NCI-H345 treated with DMSO at 0.1 percent for 48 hours (cell line): Measurements from ENCODE around the gene PRRT3.
"Not testable (repeated sequence)": the region's sequence is repeated elsewhere in the genome, so short reads cannot be mapped to it uniquely, and the experiment has no call there.

Source experiments
- DNase-seq: peaks from one replicate; lab custom pipeline; 2025; ENCODE audit not compliant: unreplicated experiment; lab: John Stamatoyannopoulos, UW

PRRT3 gene

DNA sequence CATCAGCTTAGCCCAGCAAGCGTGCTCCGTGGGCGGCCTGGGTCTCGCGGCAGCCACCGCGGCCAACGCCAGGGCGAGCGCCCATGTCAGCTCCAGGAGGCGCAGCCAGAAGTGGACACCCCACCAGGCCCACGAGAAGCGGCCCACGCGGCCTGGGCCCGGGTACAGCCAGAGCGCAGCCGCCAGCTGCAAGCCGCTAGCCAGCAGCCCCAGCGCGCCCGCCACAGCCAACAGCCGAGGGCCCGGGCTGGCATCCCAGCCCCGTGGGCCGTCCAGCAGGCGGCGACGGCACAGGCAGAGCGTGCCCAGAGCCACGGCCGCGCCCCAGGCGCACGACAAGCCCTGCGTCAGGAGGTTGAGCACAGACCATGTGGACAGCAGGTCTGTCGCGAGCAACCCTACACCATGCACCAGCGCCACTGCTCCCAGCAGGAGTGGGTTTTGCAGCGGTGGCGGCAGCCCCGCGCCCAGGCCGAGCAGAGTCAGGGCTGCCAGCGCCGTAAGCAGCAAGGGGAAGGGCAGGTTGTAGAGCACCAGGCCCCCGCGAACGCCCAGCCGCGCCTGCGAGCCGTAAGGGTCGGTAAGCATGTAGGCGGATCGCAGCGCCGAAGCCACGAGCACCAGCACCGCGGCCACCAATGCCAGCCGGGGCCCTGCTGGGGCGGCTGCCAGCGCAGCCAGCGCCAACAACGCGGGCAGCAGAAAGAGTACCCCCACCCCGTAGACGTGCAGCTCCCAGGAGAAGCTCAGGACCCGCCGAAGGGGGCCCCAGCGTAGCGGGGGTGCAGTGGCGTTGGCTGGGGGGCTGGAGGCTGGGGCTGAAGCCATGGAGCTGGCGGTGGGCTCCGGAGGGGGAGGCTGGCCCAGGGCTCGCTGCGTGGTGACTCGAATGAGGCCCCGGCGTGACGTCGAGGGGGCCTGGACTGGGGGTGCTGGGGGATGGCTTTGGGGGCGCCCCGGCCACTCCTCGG lies 4.9 kb downstream of the PRRT3 start:
- DNase-seq = no peak

DNA sequence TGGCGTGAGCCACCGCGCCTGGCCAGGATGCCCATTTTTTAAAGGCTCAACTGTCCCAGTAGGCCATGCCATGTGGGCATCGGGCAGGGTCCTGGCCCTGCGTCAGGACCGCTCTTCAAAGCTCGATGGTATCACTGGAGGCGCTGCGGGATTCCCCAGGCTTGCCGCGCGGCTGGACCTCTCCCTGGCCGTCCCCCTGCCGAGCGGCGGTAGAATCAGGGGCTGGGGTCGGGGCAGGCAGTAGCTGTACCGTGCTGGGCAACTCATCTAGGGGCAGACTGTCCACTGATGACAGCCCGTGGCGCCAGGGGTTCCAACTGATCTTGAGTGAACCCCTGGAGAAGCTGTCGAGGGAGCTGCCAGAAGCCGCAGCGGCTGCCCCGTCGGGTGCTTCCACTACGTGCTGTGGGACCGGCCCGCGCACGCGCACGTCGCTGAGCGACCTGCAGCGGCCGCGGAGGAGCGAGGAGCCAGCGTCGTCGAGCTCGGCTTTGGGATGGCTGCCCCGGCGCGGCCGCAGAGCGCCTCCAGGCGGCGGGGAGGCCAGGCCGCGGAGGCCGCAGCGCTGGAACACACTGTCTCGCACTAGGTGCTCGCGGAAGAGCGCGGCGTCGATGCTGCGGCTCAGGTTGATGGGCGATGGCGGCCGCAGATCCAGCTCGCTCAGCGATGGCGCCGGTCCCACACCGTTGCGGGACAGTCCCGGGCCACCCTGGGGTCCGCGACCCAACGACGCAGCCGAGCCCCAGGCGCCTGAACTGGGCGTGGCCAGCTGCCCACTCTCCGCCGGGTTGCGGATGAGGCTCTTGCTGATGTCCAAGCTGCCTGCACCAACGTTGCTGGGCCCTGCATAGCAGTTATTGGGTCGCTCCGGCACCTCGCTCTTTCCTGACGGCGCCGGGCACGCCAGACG lies 5.8 kb downstream of the PRRT3 start:
- peak; percentile 36 for DNase-seq

DNA sequence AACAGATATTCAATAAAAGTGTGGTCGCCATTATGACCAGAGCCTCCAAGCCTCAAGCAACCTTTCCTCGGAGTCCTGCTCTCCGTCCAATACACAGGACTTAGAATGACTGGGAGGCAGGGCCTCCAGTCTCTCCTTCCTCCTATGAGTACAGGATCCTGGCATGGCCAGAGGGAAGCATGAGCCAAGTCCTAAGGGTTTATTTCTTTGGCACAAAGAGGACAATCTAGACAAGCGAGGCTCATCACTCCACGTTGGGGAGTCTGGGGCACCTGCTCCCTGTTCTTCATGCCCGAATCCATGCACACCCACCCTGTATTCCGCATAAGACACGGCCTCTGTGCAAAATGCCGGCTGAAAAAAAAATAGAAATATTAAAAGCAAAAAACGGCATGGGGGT lies 6.8 kb downstream of the PRRT3 start:
- DNase-seq = no peak

DNA sequence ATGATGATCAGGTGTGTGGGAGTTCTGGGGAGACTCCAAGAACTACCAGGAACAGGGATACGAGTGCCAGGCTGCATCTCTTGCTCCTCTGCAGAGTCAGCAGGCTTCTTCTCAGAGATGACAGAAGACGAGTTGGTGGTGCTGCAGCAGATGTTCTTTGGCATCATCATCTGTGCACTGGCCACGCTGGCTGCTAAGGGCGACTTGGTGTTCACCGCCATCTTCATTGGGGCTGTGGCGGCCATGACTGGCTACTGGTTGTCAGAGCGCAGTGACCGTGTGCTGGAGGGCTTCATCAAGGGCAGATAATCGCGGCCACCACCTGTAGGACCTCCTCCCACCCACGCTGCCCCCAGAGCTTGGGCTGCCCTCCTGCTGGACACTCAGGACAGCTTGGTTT lies 7.9 kb downstream of the PRRT3 start:
- DNase-seq = no peak

DNA sequence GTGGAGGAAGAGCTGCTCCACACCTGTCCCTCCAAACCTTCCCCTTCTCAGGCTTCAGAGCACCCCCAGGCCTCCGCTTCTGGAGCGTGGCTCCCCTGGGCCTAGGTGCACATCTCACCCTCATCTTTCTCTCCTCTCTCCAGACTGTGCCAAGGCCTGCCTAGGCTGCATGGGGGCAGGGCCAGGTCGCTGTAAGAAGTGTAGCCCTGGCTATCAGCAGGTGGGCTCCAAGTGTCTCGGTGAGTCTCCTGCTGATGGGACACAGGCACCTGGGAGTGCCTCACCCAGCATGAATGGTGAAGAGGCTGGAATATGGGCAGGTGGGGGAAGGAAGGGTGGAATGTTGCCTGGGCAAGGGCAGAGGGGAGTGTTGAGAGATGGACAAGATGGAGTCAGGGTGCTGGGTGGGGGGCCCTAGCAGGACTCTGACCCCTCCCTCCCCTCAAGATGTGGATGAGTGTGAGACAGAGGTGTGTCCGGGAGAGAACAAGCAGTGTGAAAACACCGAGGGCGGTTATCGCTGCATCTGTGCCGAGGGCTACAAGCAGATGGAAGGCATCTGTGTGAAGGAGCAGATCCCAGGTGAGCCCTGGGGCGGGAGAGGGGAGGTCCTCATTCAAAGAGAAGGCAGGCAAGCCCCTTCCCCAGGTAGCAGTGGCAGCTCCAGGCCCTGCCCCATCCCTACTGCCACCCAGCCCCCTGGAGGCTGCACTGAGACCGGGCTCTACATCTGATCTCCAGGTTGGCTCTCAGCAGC lies 9.1 kb downstream of the PRRT3 start:
- no peak for DNase-seq

DNA sequence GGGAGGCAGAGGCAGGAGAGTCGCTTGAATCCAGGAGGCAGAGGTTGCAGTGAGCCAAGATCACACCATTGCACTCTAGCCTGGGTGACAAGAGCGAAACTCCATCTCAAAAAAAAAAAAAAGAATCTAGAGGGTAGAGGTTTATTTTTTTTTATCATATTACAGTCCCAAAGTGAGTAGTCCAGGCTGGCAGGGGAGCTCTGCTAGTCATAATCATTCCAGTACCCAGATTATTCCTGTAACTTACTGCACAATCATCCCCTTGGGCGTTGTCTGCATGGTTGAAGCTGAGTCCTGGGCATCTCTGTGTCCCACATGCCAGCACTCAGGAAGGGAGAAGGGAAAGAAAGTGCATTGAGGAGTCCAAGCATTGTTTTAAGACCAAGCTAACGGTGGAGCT lies 10.0 kb downstream of the PRRT3 start:
- no peak for DNase-seq

DNA sequence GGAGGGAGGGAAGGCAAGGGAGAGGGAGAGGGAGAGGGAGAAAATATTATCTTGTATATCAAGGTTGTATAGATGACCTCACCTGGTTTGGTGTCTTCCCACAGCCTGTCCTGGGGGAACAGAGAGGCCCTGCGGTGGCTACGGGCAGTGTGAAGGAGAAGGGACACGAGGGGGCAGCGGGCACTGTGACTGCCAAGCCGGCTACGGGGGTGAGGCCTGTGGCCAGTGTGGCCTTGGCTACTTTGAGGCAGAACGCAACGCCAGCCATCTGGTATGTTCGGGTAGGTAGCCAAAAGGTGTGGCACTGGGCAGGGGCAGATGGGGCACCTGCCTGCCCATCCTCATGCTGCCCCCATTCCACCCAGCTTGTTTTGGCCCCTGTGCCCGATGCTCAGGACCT lies 11.5 kb downstream of the PRRT3 start:
- no peak for DNase-seq

DNA sequence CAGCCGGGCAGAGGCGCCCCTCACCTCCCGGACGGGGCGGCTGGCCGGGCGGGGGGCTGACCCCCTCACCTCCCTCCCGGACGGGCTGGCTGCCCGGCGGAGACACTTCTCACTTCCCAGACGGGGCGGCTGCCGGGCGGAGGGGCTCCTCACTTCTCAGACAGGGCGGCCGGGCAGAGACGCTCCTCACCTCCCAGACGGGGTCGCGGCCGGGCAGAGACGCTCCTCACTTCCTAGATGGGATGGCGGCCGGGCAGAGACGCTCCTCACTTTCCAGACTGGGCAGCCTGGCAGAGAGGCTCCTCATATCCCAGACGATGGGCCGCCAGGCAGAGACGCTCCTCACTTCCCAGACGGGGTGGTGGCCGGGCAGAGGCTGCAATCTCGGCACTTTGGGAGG lies 12.3 kb downstream of the PRRT3 start:
- DNase-seq = not testable (repeated sequence)

DNA sequence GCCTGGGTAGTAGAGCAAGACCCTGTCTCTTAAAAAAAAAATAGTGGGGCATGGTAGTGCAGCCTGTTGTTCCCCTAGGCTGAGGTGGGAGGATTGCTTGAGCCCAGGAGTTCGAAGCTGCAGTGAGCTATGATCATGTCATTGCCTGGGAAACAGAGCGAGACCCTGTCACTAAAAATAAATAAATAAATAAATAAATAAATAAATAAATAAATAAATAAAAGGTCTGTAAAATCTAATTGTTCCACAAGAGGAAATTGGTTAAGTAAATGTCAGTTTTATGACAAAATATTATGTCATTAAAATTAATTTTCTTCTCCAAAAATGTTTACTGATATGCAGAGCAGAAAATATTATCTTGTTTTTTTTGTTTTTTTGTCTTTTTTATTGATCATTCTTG lies 13.2 kb downstream of the PRRT3 start:
- DNase-seq = no peak

DNA sequence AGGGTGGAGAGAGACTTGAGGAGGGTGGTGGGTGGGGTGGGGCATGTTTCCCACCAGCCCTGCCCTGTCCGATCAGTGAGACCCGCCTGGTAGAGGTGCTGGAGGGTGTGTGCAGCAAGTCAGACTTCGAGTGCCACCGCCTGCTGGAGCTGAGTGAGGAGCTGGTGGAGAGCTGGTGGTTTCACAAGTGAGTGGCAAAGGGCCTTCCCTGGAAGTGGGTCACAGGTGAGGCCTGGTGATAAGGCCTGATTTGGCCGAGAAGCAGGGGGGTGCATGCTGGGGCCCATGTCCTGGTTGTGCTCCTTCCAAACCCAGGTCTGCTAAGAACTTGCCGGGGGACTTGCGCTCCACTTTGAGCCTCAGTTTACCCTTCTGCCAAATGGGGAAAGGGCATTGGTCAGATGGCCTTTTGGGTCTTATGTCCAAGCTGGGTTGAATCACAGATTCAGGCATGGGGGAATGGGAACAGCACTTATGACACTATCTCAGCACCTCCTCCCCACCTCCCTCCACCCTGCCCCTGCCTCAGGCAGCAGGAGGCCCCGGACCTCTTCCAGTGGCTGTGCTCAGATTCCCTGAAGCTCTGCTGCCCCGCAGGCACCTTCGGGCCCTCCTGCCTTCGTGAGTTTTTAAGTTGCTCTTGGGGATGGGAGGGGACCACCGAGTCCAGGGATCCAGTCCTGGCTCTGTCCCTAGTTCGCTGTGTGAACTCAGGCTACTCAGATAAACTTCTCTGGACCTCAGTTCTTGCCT lies 14.5 kb downstream of the PRRT3 start:
- DNase-seq = no peak

DNA sequence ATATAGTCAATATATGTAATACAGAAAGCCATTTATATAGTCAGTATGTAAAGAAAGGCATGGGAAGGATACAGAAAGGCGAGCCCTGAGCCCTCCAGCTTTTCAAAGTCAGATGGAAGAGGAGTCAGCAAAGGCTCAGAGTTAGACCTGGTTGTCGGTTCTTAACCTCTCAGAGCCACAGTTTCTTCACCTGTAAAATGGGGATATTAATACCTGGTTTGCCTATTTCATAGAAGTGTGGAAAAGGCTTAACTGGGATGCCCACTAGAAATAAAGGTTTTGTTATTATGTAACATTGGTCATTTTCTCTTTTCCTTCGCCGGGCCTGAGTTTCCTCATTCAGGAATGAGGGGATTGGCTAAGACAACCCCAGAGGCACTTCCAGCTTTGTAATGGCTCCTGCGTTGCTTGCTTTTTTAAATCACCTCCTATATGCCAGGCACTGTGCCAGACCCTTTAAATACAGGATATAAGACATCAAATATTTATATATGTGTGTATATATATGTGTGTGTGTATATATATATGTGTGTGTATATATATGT lies 16.2 kb downstream of the PRRT3 start:
- no peak for DNase-seq

DNA sequence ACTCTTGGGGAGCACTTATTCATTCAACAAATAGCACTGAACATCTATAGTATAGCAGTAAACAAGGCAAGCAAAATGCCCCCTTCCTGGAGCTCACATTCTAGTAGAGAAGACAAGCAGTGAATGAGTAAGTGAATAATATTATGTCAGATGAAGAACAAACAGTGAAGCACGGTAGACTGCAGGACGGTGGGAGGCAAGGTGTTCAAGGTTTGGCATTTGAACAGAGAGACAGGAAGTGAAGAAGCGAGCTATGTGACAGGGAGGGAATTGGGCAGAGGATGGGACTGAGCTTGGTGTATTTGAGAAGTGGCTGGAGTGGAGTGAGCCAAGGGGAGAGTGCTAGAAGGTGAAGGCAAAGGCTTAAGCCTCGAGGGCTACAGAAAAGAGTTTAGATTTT lies 17.2 kb downstream of the PRRT3 start:
- DNase-seq = no peak

DNA sequence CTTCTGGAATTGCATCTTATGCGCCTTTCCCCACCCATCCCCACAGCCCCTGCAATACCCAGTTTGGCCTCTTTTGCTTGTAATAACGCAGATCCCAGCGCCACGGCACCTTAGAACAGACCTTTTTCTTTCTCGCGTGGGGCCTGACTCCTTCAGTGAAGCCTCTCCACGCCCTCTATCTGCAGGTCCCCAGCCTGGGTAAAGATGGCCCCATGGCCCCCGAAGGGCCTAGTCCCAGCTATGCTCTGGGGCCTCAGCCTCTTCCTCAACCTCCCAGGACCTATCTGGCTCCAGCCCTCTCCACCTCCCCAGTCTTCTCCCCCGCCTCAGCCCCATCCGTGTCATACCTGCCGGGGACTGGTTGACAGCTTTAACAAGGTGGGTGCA lies 18.0 kb downstream of the PRRT3 start:
- no peak for DNase-seq

DNA sequence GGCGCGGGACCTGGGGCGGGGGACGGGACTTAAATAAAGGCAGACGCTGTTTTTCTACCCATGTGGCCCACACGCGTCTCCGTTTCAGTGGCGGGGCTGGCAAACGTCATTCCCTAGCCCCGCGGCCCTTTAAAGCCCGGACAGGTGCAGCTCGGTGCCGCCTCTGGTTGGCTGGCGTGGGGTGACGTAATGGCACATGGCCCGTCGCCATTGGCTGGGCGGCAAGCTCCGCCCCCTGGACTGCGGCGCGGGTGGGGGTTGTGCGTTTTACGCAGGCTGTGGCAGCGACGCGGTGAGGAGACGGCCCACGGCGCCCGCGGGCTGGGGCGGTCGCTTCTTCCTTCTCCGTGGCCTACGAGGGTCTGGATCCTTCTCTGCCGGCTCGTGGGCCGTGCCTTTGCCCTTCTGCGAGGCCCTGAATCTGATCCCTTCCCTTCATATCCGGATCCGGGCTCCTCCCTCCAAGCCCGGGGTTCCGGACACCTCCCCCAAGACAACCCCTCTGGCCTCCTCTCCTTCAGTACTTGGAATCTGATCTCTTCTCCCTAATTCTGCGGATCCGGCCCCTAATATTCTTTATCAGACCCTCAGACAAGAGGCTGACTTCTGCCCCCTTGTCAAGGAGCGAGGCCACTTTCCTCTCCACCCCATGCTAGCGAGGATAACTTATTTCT lies 18.5 kb downstream of the PRRT3 start, which contains the start of gene CRELD1:
Gene CRELD1 (plus strand): TSS at position 274 of the 674 bp plus-strand sequence. CDS start 605 bp downstream, outside the sequence.
- peak; percentile 80 for DNase-seq

DNA sequence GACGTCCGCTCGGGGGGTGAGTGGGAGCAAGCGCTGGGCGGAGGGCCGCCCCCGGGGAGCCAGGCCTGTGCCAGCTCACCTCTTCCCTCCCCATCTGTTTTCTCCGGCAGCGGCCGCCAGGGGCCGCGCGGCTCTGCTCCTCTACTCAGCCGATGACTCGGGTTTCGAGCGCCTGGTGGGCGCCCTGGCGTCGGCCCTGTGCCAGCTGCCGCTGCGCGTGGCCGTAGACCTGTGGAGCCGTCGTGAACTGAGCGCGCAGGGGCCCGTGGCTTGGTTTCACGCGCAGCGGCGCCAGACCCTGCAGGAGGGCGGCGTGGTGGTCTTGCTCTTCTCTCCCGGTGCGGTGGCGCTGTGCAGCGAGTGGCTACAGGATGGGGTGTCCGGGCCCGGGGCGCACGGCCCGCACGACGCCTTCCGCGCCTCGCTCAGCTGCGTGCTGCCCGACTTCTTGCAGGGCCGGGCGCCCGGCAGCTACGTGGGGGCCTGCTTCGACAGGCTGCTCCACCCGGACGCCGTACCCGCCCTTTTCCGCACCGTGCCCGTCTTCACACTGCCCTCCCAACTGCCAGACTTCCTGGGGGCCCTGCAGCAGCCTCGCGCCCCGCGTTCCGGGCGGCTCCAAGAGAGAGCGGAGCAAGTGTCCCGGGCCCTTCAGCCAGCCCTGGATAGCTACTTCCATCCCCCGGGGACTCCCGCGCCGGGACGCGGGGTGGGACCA lies 19.2 kb downstream of the PRRT3 start:
- DNase-seq = peak; percentile 55

DNA sequence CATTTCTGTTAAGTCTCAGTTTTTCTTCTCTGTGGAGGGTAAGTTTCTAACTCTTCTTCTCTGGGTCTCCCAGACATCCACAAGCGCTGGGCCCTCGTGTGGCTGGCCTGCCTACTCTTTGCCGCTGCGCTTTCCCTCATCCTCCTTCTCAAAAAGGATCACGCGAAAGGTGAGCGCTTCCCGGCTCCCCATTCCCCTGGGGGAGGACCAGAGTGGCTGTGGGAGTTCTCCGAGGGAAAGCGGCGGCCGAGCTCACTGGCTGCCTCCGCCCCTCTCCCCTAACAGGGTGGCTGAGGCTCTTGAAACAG lies 19.7 kb downstream of the PRRT3 start:
- no peak for DNase-seq

DNA sequence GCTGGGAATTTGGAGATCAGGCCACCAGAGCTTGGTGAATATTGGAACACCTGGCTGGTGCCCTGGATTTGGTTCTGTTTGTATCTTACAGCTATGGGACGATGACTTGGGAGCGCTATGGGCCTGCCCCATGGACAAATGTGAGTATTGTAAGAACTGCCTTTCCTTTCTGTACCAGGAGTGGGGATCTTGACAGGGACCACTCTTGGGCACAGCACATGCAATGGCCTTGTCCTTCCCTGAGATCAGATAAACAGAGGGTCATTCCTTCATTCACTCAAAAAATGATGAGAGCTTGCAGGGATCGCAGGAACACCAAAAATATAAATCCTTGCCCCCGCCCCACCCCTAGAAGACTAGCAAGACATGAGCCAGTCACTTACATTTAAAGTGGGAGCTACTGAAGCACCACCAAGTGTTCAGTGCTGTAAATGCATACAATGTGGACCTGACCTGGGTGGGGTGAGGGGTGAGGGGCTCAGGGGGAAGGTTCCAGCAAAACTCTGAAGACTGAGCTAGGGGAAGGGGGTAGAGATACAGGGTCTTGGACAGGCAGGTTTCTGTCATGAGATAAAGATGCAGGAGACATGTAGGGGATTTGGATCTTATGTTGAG lies 21.3 kb downstream of the PRRT3 start:
- DNase-seq = no peak

DNA sequence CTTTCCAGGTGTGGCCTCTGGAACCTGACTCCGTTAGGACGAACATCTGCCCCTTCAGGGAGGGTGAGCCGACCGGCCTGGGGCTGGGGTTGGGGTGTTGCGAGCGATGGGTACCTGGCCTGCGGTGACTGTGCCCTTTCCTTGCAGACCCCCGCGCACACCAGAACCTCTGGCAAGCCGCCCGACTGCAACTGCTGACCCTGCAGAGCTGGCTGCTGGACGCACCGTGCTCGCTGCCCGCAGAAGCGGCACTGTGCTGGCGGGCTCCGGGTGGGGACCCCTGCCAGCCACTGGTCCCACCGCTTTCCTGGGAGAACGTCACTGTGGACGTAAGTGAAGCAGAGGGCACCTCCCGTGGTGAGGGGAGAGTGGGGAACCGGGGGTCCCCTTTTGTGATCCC lies 24.1 kb downstream of the PRRT3 start:
- no peak for DNase-seq
